Upper lobe of left lung (tissue), 6 donors: Measurements from ENCODE around the gene TRAPPC10. TPM values are rescaled to one million over a fixed set of nuclear protein-coding genes. Genes with fewer than 3 reads are reported as not detected.
A peak's percentile ranks its signal among the peaks of the same experiment; 100 is the strongest.

ENCODE experiments used
- ATAC-seq, 2 donors: fragments of 200-7000 bp; cut with Tn5 transposase; one replicate each; pipeline ENCODE4 v1.9.1; 2022; ENCODE audit warnings: mild to moderate bottlenecking in 2 of 2, moderate library complexity in 2 of 2; ENCODE audit not compliant: low FRiP score in 2 of 2
- DNase-seq, 2 donors: peaks; one replicate each; pipeline ENCODE4 v3.0.0-alpha.2; 2019 to 2020
- H3K27ac ChIP-seq, 4 donors: fragments of 200-600 bp; sonication (generic); one replicate each; pipeline ENCODE4 v1.5.1; 2016 to 2019
- H3K27me3 ChIP-seq, 4 donors: fragments of 200-600 bp; sonication (generic); one replicate each; pipeline ENCODE4 v1.5.1; 2017 to 2019
- H3K36me3 ChIP-seq, 4 donors: fragments of 200-600 bp; sonication (generic); one replicate each; pipeline ENCODE4 v1.5.1; 2016 to 2019
- H3K4me1 ChIP-seq, 4 donors: fragments of 200-600 bp; sonication (generic); one replicate each; pipeline ENCODE4 v1.5.1; 2018 to 2019
- H3K4me3 ChIP-seq, 4 donors: fragments of 200-600 bp; sonication (generic); one replicate each; pipeline ENCODE4 v1.5.1; 2017 to 2019; ENCODE audit warnings: mild to moderate bottlenecking in 2 of 4, moderate library complexity in 1 of 4
- H3K9me3 ChIP-seq, 4 donors: fragments of 200-600 bp; sonication (generic); one replicate each; pipeline ENCODE4 v1.5.1; 2018 to 2019
- EP300 ChIP-seq, 4 donors: sonication (generic); formaldehyde crosslinking; IDR thresholded peaks; one replicate each; pipeline ENCODE4 v1.5.1; 2017; ENCODE audit warnings: antibody characterized with exemption in 4 of 4, control low read depth in 2 of 4
- POLR2A ChIP-seq, 4 donors: fragments of 450-650 bp; IDR thresholded peaks; one replicate each; pipeline ENCODE4 v1.5.1; 2016 to 2017; ENCODE audit warnings: antibody characterized with exemption in 4 of 4, mild to moderate bottlenecking in 2 of 4
- POLR2AphosphoS5 ChIP-seq, 2 donors: sonication (generic); formaldehyde crosslinking; IDR thresholded peaks; one replicate each; pipeline ENCODE4 v1.5.1; 2017; ENCODE audit warnings: antibody characterized with exemption in 2 of 2
- WGBS, 2 donors: methylation state at CpG; one replicate each; pipeline ENCODE4 v1.1.5; 2017 to 2018; 5-methylcytosine and 5-hydroxymethylcytosine counted together
- total RNA-seq, 6 donors: library from RNA; depleted of rRNA in 4 of 6; stranded (reverse); fragments of >200 nt in 4 of 6; gene quantifications; one replicate each; pipeline versions ENCODE4 v1.1.0 to v1.2.1, GENCODE V29; 2016 to 2021
- TF ChIP-seq, protein P1 (sequence below), 6 experiments: fragments of 450-650 bp in 4 of 6; fragments of 200-600 bp in 2 of 6; sonication (generic) in 2 of 6; IDR thresholded peaks; one replicate each; pipeline ENCODE4 v1.5.1; 2016 to 2019; ENCODE audit warnings: antibody characterized with exemption in 6 of 6
- donor health status: DM: no; HTN: no; CAD: no; lungs with moderate emphysema.
- donor health status: DM: no; HTN: yes; CAD: no; lungs with severe emphysema.

The TRAPPC10 gene
- total RNA-seq, 6 donors from 2014 or later = 36.3 to 46.8 (median 43.4) TPM

DNA sequence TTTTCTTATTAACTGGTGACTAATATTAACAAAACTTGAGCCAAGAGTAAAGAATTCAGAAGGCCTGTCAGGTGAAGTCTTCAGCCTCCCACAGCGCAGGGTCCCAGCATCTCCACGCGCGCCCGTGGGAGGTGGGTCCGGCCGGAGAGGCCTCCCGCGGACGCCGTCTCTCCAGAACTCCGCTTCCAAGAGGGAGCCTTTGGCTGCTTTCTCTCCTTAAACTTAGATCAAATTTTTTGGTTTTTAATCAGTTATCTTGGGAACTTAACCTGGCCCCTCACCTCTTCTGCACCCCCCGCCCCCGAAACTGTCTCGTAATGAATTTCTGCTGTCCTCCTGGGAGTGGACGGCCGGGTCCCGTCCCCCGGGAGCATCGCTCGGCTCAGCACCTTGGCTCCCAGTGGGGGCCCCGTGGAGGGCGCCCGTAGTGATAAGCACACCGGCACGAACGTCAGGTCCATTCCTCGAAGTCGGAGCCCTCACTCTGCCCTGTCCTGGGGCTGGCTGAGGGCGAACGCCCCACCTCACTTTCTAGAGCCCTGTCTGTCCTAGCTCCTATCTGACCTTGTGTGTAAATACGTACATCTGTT is 29.5 kb upstream of the TRAPPC10 start:
- Histone ChIP-seq H3K9me3 (no peaks in the 10 kb centered on the region), H3K4me3 (no peak overlapping the region), H3K36me3 (peaks cover 9 to 57% (median 41%) of the 10 kb centered on the region in 4 donors), H3K4me1 (no peaks in the 10 kb centered on the region), H3K27me3 (no peaks in the 10 kb centered on the region), H3K27ac (no peak overlapping the region)
- ATAC-seq (no peak), DNase-seq (peak in 1 of 2 donors; percentile 73)
- TF ChIP-seq POLR2A (IDR thresholded peaks at IDR 0.05) = no peak
- 94 to 96% methylated on average over 32 of the region's 32 CpGs for WGBS, 2 donors

DNA sequence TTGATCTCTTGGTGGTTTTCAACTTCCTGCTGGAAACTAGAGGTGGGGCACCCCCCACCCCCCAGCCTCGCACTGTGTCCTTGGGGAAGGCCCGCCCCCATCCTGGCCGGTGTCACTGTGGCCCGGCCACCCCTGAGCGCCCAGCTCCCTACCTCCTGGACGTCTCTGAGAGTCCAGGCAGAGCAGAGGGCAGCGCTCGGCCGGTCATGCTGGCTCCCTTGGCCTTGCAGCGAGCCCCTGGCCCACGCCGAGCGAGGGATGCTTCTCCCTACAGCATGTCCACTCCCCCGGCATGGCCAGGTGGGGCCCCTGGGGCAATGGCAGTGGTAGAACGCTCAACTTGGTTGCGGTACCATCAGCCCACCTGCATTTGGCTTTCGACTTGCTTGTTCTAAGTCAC is 28.7 kb upstream of the TRAPPC10 start:
- Histone ChIP-seq H3K9me3 (no peaks in the 10 kb centered on the region), H3K4me3 (no peak overlapping the region), H3K36me3 (peaks cover 9 to 49% (median 34%) of the 10 kb centered on the region in 4 donors), H3K27ac (no peak overlapping the region), H3K27me3 (no peaks in the 10 kb centered on the region), H3K4me1 (no peaks in the 10 kb centered on the region)
- TF ChIP-seq EP300 (IDR thresholded peaks at IDR 0.05) = no peak
- no peak for TF ChIP-seq POLR2A (IDR thresholded peaks at IDR 0.05)
- no peak for TF ChIP-seq POLR2AphosphoS5 (IDR thresholded peaks at IDR 0.05)
- TF ChIP-seq, protein P1, sequence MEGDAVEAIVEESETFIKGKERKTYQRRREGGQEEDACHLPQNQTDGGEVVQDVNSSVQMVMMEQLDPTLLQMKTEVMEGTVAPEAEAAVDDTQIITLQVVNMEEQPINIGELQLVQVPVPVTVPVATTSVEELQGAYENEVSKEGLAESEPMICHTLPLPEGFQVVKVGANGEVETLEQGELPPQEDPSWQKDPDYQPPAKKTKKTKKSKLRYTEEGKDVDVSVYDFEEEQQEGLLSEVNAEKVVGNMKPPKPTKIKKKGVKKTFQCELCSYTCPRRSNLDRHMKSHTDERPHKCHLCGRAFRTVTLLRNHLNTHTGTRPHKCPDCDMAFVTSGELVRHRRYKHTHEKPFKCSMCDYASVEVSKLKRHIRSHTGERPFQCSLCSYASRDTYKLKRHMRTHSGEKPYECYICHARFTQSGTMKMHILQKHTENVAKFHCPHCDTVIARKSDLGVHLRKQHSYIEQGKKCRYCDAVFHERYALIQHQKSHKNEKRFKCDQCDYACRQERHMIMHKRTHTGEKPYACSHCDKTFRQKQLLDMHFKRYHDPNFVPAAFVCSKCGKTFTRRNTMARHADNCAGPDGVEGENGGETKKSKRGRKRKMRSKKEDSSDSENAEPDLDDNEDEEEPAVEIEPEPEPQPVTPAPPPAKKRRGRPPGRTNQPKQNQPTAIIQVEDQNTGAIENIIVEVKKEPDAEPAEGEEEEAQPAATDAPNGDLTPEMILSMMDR (IDR thresholded peaks at IDR 0.05) = no peak
- ATAC-seq (no peak), DNase-seq (peak in 1 of 2 donors; percentile 82)
- WGBS, 2 donors = 89 to 91% methylated on average over 17 of the region's 17 CpGs

DNA sequence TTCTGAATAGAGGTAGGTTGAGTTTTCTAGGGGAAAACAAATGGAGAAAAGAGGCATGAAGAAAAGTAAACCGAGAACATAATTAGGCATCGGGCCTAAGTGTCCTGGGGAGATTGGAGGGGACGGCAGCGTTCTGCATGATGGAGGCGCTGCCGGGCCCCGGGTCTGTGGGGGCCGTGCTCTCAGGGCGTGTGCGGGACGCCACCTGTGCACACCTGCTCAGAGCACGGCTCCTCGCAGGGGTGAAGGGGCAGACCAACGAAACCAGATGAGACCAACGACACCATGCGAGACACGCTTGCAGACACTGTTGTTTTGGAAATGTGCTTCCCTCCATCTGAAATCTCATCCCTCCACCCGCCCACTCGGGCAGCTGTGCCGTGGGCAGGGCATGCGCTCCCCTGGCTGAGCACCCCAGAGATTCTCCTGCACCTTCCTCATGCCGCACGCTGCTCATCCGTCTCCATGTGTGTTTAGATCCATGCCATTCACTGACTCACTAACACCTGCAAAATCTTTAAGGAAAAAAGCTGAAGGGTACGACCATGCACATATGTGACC is 28.2 kb upstream of the TRAPPC10 start:
- WGBS, 2 donors = 91 to 92% methylated on average over 25 of the region's 25 CpGs
- ATAC-seq (no peak), DNase-seq (no peak)
- peaks cover 9 to 45% (median 28%) of the 10 kb centered on the region in 4 donors for H3K36me3 ChIP-seq
- TF ChIP-seq POLR2AphosphoS5 (IDR thresholded peaks at IDR 0.05) (no peak), POLR2A (IDR thresholded peaks at IDR 0.05) (no peak), EP300 (IDR thresholded peaks at IDR 0.05) (no peak)
- TF ChIP-seq, protein P1 (IDR thresholded peaks at IDR 0.05) = no peak
- H3K27ac ChIP-seq = no peak overlapping the region
- no peaks in the 10 kb centered on the region for H3K9me3 ChIP-seq
- H3K4me3 ChIP-seq = no peak overlapping the region
- no peaks in the 10 kb centered on the region for H3K27me3 ChIP-seq
- no peaks in the 10 kb centered on the region for H3K4me1 ChIP-seq

DNA sequence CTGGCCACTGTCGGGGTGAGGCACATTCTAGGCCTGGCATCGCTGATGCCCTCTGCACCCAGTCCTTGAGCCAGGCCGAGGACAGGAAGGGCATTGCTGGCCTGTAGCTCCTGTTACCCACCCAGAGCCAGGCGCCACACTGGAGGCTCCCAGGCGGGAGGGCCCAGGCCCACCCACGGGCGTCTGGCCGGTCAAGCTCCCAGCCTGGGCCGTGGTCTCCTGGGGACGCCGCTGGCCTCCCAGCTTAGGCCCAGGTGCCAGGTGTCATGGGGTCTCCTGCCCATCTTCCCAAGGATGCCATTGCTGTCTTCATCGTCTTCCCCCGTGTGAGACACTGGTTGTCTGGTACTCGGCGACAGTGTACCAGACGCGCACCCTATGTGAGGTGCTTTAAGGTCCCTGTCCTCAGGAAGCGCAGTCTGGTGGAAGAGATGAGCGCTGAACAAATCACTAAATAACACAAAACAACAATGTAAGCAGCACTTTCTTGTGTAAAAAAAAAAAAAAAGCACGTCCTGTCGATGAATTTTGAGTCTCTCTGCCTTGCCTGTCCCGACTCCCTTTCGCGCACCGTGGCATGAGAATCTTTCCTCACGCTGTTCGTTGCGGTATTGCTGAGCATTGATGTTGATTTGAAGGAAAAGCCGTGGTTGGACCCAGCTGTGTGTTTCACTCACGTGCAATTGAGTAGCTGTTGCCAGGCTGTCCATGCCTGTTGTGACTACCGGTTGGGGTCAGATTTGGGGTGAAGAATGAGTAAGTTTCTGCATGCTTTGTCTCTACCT is 27.0 kb upstream of the TRAPPC10 start:
- ATAC-seq (no peak), DNase-seq (peak in 1 of 2 donors; percentile 68)
- H3K4me3 ChIP-seq = no peak overlapping the region
- H3K27me3 ChIP-seq = no peaks in the 10 kb centered on the region
- peaks cover 9 to 37% (median 28%) of the 10 kb centered on the region in 4 donors for H3K36me3 ChIP-seq
- WGBS, 2 donors = 86 to 89% methylated on average over 21 to 31 of the region's 31 CpGs
- H3K9me3 ChIP-seq = no peaks in the 10 kb centered on the region
- H3K4me1 ChIP-seq = no peaks in the 10 kb centered on the region
- no peak overlapping the region for H3K27ac ChIP-seq
- no peak for TF ChIP-seq POLR2A (IDR thresholded peaks at IDR 0.05)
- TF ChIP-seq, protein P1 (IDR thresholded peaks at IDR 0.05) = no peak
- no peak for TF ChIP-seq EP300 (IDR thresholded peaks at IDR 0.05)
- no peak for TF ChIP-seq POLR2AphosphoS5 (IDR thresholded peaks at IDR 0.05)

DNA sequence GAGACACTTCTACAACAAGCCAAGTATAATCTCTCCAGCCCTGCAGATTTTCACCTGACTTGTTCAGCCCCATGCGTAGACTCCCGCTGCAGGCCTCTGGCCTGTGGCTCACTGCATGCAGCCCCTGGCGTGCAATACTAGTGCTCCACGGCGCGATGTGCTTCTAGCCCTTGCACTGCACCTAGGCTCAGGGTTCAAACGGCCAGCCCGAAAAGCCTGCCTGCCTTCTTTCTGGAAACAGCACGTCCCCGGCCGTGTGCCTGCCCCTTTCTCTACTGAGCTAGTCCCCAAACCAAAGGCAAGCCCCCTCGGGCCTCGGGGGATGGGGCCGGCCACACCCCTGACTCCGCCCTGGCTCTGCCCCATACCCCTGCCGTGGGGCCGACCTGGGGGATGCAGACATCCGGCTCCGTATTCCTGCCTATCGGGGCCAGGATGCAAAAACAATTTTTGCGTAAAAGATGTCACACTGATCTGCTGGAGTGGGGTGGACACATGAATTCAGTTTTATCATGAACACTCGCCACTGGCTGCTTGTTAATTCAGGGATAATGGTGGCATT is 26.3 kb upstream of the TRAPPC10 start:
- no peaks in the 10 kb centered on the region for H3K9me3 ChIP-seq
- peak in 1 of 2 donors; percentile 54 for DNase-seq
- WGBS, 2 donors = 30 to 45% methylated on average over 8 to 22 of the region's 22 CpGs
- H3K27me3 ChIP-seq = no peaks in the 10 kb centered on the region
- H3K4me1 ChIP-seq = no peaks in the 10 kb centered on the region
- no peak overlapping the region for H3K27ac ChIP-seq
- H3K36me3 ChIP-seq = peaks cover 9 to 32% (median 25%) of the 10 kb centered on the region in 4 donors
- TF ChIP-seq POLR2A (IDR thresholded peaks at IDR 0.05) (no peak), EP300 (IDR thresholded peaks at IDR 0.05) (no peak), POLR2AphosphoS5 (IDR thresholded peaks at IDR 0.05) (no peak)
- TF ChIP-seq, protein P1 (IDR thresholded peaks at IDR 0.05) = no peak
- no peak overlapping the region for H3K4me3 ChIP-seq
- no peak for ATAC-seq
